Smooth muscle cell (in vitro differentiated cells): ENCODE data around the gene TOM1L2. TPM values are rescaled to one million over a fixed set of nuclear protein-coding genes. Genes with fewer than 3 reads are reported as not detected.

Experiments used
- DNase-seq: peaks from one replicate; lab custom pipeline; 2025; ENCODE audit not compliant: unreplicated experiment; lab: John Stamatoyannopoulos, UW
- H2AFZ ChIP-seq: fragments of 200-600 bp; sonication (generic); 2 replicates; pipeline ENCODE4 v1.6.0; 2016; ENCODE audit warnings: antibody characterized with exemption, low read depth, mild to moderate bottlenecking
- H3F3A ChIP-seq: fragments of 200-600 bp; sonication (generic); 2 replicates; pipeline ENCODE4 v1.6.0; 2017; ENCODE audit warnings: antibody characterized with exemption, low read depth
- H3K27ac ChIP-seq: fragments of 200-600 bp; sonication (generic); 2 replicates; pipeline ENCODE4 v1.5.1; 2016; ENCODE audit warnings: low read depth, mild to moderate bottlenecking
- H3K27me3 ChIP-seq: fragments of 200-600 bp; sonication (generic); 2 replicates; pipeline ENCODE4 v1.6.1; 2016; ENCODE audit warnings: low read depth, mild to moderate bottlenecking
- H3K36me3 ChIP-seq: fragments of 200-600 bp; sonication (generic); 2 replicates; pipeline ENCODE4 v1.5.1; 2016; ENCODE audit warnings: low read depth
- H3K4me1 ChIP-seq: fragments of 200-600 bp; sonication (generic); 2 replicates; pipeline ENCODE4 v1.5.1; 2016; ENCODE audit warnings: low read depth
- H3K4me2 ChIP-seq: fragments of 200-600 bp; sonication (generic); 2 replicates; pipeline ENCODE4 v1.6.0; 2016; ENCODE audit warnings: mild to moderate bottlenecking
- H3K4me3 ChIP-seq: fragments of 200-600 bp; sonication (generic); 2 replicates; pipeline ENCODE4 v1.5.1; 2016; ENCODE audit warnings: mild to moderate bottlenecking
- H3K79me2 ChIP-seq: fragments of 200-600 bp; sonication (generic); 2 replicates; pipeline ENCODE4 v1.6.0; 2016; ENCODE audit warnings: low read depth, mild to moderate bottlenecking
- H3K9ac ChIP-seq: fragments of 200-600 bp; sonication (generic); 2 replicates; pipeline ENCODE4 v1.6.0; 2016; ENCODE audit warnings: low read depth
- H3K9me3 ChIP-seq: fragments of 200-600 bp; sonication (generic); replicated peaks from 2 replicates; pipeline ENCODE4 v1.5.1; 2016; ENCODE audit warnings: low read depth
- H4K20me1 ChIP-seq: fragments of 200-600 bp; sonication (generic); 2 replicates; pipeline ENCODE4 v1.6.0; 2016; ENCODE audit warnings: low read depth
- WGBS: methylation state at CpG from one replicate; pipeline ENCODE4 v1.1.7; 2016; ENCODE audit warnings: low lambda C conversion rate; 5-methylcytosine and 5-hydroxymethylcytosine counted together
- polyA plus RNA-seq: library from polyadenylated mRNA; unstranded; fragments of >200 nt; fragmentation: Nextera tagmentation; extraction: Ambion mirVana; gene quantifications from 2 replicates; pipeline ENCODE4 v1.2.1, GENCODE V29; 2016
- total RNA-seq: library from RNA; depleted of rRNA; stranded (reverse); fragments of >200 nt; gene quantifications from 2 replicates; pipeline ENCODE4 v1.2.3, GENCODE V29; 2014
- TF ChIP-seq, protein P1 (sequence below): fragments of 200-600 bp; sonication (generic); IDR thresholded peaks from 2 replicates; pipeline ENCODE4 v1.5.1; 2017; ENCODE audit warnings: borderline replicate concordance, mild to moderate bottlenecking, antibody characterized with exemption; ENCODE audit not compliant: insufficient read depth, poor library complexity, severe bottlenecking

The TOM1L2 gene
- total and polyA plus RNA-seq, 2 experiments from 2014 or later, result 20.3 to 27.0 TPM

DNA sequence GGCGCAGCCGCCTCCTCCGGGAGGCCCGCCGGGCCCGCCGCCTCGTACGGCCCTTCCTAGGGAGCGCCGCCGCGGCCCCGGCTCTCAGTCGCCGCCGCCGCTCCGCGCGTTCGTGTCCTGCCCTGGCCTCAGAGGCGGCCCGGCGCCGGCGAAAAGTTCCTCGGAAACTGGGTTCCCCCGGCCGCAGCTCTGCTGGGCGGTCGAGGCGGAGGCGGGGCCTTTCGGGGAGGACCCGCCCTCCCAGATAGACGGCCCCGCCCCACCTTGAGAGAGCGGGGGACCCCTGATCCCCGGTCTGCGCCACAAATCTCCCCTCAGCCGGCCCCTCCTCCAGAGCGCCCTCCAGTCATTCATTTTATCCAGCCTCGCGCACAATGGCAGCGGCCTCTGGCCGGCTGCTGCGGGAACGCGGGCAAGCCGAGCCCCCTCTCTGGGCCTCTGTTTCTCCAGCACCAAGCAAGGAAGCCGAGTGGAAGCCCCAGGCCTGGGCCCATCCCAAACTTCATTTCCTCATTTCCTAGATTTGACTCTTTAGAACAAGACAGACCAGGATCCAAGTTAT, 135.3 kb downstream of the TOM1L2 start, which contains the start of gene SREBF1:
TSS of gene SREBF1 (minus strand) at position 169 of the 562 bp plus-strand sequence. CDS start 169 bp downstream, outside the sequence.
- no peaks in the 10 kb centered on the region for H3K36me3 ChIP-seq
- H3K4me3 ChIP-seq, result peak within 1 kb of the TSS; percentile 67
- peak; percentile 57 for DNase-seq
- no peak within 1 kb of the TSS for H2AFZ ChIP-seq
- peaks cover 34% of the 10 kb centered on the region for H3F3A ChIP-seq
- TF ChIP-seq, protein P1, sequence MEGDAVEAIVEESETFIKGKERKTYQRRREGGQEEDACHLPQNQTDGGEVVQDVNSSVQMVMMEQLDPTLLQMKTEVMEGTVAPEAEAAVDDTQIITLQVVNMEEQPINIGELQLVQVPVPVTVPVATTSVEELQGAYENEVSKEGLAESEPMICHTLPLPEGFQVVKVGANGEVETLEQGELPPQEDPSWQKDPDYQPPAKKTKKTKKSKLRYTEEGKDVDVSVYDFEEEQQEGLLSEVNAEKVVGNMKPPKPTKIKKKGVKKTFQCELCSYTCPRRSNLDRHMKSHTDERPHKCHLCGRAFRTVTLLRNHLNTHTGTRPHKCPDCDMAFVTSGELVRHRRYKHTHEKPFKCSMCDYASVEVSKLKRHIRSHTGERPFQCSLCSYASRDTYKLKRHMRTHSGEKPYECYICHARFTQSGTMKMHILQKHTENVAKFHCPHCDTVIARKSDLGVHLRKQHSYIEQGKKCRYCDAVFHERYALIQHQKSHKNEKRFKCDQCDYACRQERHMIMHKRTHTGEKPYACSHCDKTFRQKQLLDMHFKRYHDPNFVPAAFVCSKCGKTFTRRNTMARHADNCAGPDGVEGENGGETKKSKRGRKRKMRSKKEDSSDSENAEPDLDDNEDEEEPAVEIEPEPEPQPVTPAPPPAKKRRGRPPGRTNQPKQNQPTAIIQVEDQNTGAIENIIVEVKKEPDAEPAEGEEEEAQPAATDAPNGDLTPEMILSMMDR, result no peak
- peak within 1 kb of the TSS; percentile 96 for H3K27ac ChIP-seq
- 3% methylated on average over 37 of the region's 52 CpGs for WGBS
- H3K4me2 ChIP-seq, result peak within 1 kb of the TSS; percentile 91
- H3K9ac ChIP-seq, result peak within 1 kb of the TSS; percentile 92
- H3K27me3 ChIP-seq, result no peaks in the 10 kb centered on the region
- no peaks in the 10 kb centered on the region for H3K9me3 ChIP-seq
- peaks cover 40% of the 10 kb centered on the region for H3K79me2 ChIP-seq
- H4K20me1 ChIP-seq, result peaks cover 39% of the 10 kb centered on the region
- peaks cover 54% of the 10 kb centered on the region for H3K4me1 ChIP-seq

DNA sequence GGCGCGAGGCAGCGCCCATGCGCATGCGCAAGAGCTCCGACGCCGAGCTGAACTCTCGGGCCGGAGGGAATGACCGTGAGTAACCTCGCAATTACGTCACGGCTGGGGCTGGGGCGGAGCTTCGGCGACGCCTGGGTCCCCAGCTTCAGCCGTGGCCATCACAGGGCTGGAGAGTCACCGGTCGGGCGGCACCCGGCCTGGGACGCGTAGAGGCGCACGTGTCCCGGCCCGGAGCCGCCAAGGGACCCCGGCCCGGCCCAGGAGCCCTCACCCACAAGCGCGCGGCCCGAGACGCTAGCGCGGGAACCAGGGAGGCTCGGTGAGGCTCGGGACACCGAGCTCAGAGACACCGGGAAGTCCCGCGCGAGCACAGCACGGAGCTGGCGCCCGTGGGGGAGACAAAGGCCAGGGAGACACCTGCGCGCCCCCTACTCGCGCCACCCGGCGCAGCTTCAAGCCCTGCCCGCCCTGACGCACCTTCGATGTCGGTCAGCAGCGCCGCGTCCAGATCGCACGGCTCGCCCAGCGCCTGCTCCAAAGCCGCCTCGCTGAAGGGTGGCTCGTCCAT, 135.9 kb downstream of the TOM1L2 start:
- Histone ChIP-seq H3K27ac (peak overlapping the region; percentile 96), H3K27me3 (no peaks in the 10 kb centered on the region), H3K9me3 (no peaks in the 10 kb centered on the region), H3K9ac (peak overlapping the region; percentile 92), H2AFZ (no peak overlapping the region), H3F3A (peaks cover 33% of the 10 kb centered on the region), H4K20me1 (peaks cover 45% of the 10 kb centered on the region), H3K4me3 (peak overlapping the region; percentile 67), H3K36me3 (no peaks in the 10 kb centered on the region), H3K79me2 (peaks cover 46% of the 10 kb centered on the region), H3K4me2 (peak overlapping the region; percentile 91), H3K4me1 (peaks cover 52% of the 10 kb centered on the region)
- TF ChIP-seq, protein P1, result no peak
- peak; percentile 94 for DNase-seq
- WGBS, result under 1% methylated on average over 66 of the region's 69 CpGs

DNA sequence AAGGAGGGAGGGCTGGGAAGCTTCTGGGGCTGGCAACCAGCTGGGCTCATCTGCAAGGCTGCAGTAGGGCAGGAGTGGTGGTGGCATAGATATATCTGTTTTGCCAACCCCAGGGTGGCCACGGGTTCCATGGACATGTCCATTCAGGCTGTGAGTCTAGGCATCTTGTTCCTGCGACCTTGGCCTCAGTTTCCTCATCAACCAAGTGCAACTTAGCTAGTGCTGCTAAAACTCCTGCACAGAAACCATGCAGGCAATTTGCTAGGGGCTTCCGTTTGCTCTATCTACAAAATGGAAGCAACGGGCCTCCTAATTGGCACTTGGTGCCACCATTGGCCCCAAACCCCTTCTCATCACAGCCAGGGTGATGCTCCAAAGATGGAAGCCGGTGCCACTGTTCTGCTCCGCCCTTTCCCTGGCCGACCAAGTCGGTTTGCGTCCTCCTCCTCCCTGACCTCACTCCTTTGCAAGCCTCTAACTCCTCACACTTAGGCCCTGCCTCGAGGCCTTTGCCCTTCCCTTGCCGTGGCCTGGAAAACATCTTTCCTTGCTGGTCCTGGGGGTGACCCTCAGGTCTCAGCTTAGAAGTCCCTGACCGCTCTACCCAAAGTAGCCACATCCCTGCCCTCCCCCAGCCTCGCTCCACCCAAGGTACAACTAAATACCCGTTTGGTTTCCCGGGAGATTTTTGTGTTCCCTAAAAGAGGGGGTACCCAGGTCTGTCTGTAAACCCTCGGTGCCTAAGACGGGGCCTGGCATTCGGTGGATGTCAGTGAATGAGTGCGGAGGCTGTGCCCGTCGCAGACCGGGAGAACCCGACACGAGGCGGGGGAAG, 136.6 kb downstream of the TOM1L2 start:
- no peaks in the 10 kb centered on the region for H3K27me3 ChIP-seq
- no peaks in the 10 kb centered on the region for H3K9me3 ChIP-seq
- H3K36me3 ChIP-seq, result no peaks in the 10 kb centered on the region
- WGBS, result 26% methylated on average over 25 of the region's 25 CpGs
- peak overlapping the region; percentile 96 for H3K27ac ChIP-seq
- H3K4me2 ChIP-seq, result peak overlapping the region; percentile 91
- H3K4me3 ChIP-seq, result peak overlapping the region; percentile 67
- peaks cover 30% of the 10 kb centered on the region for H3F3A ChIP-seq
- peaks cover 53% of the 10 kb centered on the region for H3K79me2 ChIP-seq
- H2AFZ ChIP-seq, result no peak overlapping the region
- H3K9ac ChIP-seq, result peak overlapping the region; percentile 92
- TF ChIP-seq, protein P1, result no peak
- no peak for DNase-seq
- H3K4me1 ChIP-seq, result peaks cover 46% of the 10 kb centered on the region
- H4K20me1 ChIP-seq, result peaks cover 52% of the 10 kb centered on the region
